Adipose tissue (tissue), 3 donors: ENCODE data around the gene SRSF6. TPM values are rescaled to one million over a fixed set of nuclear protein-coding genes. Genes with fewer than 3 reads are reported as not detected.

ENCODE experiments used
- polyA plus RNA-seq, 3 donors: library from polyadenylated mRNA; stranded (reverse); fragments of 200-250 nt; gene quantifications; one replicate each; pipeline ENCODE4 v1.2.3, GENCODE V29; 2013
- donor health status: healthy with polysubstance abuse.
- donor health status: Bipolar disorder and iron deficiency.
- donor health status: healthy.

Gene SRSF6
- polyA plus RNA-seq, 3 donors: 48.9 to 85.4 (median 54.7) TPM

Other genes with a start within 250 kb of the SRSF6 start
- gene L3MBTL1, start 49.8 kb downstream of the SRSF6 start, polyA plus RNA-seq: 1 to 10 TPM; 2.2 to 5.1 (median 2.9) TPM
- gene SGK2, start 101.1 kb downstream of the SRSF6 start, polyA plus RNA-seq: 10 to 100 TPM; 12.0 to 16.5 (median 13.2) TPM
- gene IFT52, start 133.0 kb downstream of the SRSF6 start, polyA plus RNA-seq: 10 to 100 TPM; 11.5 to 34.6 (median 16.6) TPM
- 1 to 10 TPM in 1 of 3 donors, under 1 TPM in 2; 0.39 to 5.5 (median 0.67) TPM for gene MYBL2, start 209.2 kb downstream of the SRSF6 start, polyA plus RNA-seq